ENCODE results near the gene FLII. TPM values are rescaled to one million over a fixed set of nuclear protein-coding genes. Genes with fewer than 3 reads are reported as not detected.

Gene FLII
- total and polyA plus RNA-seq, 2 of the 13 experiments (the other 11 are each of a cell fraction or from before 2014, with no cell fraction given), result 130 to 303 TPM

DNA sequence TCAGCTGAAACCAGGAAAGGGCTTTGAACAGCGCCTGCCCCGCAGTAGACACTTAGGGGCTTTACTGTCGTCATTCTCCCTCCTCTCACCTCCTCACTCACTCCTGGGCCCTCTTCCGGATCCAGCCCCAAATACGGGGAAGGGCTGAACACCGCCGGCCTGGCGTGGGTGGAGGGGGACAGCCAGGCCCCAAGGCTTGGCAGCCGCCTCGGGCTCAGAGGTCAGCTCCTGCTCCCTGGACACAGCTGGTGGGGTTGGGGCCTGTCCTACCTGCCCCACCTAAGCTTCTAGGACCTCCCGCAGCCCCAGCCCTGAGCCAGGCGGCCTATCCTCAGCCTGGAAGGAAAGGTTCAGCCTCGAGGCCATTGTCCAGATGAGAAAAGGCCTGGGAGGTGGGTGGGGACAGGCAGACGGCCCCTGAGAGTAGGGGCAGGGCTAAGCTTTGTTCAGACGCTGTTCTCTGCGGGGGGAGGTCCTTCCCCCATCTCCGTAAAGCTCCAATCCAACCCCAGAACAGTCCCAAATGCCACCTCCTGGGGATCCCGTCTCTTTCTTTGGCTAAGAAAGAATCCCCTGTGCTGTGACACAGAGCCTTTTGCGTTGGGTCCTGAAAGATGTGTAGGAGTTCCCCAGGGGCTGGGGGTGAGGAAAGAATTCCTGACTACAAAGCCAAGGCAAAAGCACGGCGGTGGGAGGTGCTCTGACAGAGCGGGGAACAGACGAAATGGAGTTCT is 34.0 kb downstream of the FLII start (continued):
- TF ChIP-seq, protein P1, sequence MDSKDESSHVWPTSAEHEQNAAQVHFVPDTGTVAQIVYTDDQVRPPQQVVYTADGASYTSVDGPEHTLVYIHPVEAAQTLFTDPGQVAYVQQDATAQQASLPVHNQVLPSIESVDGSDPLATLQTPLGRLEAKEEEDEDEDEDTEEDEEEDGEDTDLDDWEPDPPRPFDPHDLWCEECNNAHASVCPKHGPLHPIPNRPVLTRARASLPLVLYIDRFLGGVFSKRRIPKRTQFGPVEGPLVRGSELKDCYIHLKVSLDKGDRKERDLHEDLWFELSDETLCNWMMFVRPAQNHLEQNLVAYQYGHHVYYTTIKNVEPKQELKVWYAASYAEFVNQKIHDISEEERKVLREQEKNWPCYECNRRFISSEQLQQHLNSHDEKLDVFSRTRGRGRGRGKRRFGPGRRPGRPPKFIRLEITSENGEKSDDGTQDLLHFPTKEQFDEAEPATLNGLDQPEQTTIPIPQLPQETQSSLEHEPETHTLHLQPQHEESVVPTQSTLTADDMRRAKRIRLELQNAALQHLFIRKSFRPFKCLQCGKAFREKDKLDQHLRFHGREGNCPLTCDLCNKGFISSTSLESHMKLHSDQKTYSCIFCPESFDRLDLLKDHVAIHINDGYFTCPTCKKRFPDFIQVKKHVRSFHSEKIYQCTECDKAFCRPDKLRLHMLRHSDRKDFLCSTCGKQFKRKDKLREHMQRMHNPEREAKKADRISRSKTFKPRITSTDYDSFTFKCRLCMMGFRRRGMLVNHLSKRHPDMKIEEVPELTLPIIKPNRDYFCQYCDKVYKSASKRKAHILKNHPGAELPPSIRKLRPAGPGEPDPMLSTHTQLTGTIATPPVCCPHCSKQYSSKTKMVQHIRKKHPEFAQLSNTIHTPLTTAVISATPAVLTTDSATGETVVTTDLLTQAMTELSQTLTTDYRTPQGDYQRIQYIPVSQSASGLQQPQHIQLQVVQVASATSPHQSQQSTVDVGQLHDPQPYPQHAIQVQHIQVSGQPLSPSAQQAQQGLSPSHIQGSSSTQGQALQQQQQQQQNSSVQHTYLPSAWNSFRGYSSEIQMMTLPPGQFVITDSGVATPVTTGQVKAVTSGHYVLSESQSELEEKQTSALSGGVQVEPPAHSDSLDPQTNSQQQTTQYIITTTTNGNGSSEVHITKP (CRISPR knock-in tag; IDR thresholded peaks at IDR 0.05; ENCODE audit: low read depth), result no peak
- TF ChIP-seq, protein P2, sequence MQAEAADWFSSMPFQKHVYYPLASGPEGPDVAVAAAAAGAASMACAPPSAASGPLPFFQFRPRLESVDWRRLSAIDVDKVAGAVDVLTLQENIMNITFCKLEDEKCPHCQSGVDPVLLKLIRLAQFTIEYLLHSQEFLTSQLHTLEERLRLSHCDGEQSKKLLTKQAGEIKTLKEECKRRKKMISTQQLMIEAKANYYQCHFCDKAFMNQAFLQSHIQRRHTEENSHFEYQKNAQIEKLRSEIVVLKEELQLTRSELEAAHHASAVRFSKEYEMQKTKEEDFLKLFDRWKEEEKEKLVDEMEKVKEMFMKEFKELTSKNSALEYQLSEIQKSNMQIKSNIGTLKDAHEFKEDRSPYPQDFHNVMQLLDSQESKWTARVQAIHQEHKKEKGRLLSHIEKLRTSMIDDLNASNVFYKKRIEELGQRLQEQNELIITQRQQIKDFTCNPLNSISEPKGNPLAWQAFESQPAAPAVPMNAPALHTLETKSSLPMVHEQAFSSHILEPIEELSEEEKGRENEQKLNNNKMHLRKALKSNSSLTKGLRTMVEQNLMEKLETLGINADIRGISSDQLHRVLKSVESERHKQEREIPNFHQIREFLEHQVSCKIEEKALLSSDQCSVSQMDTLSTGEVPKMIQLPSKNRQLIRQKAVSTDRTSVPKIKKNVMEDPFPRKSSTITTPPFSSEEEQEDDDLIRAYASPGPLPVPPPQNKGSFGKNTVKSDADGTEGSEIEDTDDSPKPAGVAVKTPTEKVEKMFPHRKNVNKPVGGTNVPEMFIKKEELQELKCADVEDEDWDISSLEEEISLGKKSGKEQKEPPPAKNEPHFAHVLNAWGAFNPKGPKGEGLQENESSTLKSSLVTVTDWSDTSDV (CRISPR knock-in tag; IDR thresholded peaks at IDR 0.05), result no peak
- TF ChIP-seq HMGA1 (CRISPR knock-in tag; conservative IDR thresholded peaks at IDR 0.05), result no peak
- no peak; the same call in 1 of the 2 replicates for TF ChIP-seq CBX5 (CRISPR knock-in tag; IDR thresholded peaks at IDR 0.05; ENCODE audit: borderline replicate concordance)
- TF ChIP-seq, protein P3, sequence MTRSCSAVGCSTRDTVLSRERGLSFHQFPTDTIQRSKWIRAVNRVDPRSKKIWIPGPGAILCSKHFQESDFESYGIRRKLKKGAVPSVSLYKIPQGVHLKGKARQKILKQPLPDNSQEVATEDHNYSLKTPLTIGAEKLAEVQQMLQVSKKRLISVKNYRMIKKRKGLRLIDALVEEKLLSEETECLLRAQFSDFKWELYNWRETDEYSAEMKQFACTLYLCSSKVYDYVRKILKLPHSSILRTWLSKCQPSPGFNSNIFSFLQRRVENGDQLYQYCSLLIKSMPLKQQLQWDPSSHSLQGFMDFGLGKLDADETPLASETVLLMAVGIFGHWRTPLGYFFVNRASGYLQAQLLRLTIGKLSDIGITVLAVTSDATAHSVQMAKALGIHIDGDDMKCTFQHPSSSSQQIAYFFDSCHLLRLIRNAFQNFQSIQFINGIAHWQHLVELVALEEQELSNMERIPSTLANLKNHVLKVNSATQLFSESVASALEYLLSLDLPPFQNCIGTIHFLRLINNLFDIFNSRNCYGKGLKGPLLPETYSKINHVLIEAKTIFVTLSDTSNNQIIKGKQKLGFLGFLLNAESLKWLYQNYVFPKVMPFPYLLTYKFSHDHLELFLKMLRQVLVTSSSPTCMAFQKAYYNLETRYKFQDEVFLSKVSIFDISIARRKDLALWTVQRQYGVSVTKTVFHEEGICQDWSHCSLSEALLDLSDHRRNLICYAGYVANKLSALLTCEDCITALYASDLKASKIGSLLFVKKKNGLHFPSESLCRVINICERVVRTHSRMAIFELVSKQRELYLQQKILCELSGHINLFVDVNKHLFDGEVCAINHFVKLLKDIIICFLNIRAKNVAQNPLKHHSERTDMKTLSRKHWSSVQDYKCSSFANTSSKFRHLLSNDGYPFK (CRISPR knock-in tag; IDR thresholded peaks at IDR 0.05; ENCODE audit: borderline replicate concordance), result no peak
- TF ChIP-seq KLF6 (CRISPR knock-in tag; IDR thresholded peaks at IDR 0.05), result peak; percentile 55; the same call in 1 of the 2 replicates
- TF ChIP-seq ZFP82 (CRISPR knock-in tag; IDR thresholded peaks at IDR 0.05; ENCODE audit: borderline replicate concordance), result no peak
- TF ChIP-seq, protein P4, sequence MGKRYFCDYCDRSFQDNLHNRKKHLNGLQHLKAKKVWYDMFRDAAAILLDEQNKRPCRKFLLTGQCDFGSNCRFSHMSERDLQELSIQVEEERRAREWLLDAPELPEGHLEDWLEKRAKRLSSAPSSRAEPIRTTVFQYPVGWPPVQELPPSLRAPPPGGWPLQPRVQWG (CRISPR knock-in tag; IDR thresholded peaks at IDR 0.05; ENCODE audit: borderline replicate concordance, low read depth), result no peak
- no peak for TF ChIP-seq ZNF674 (CRISPR knock-in tag; IDR thresholded peaks at IDR 0.05; ENCODE audit: low read depth)
- TF ChIP-seq FLYWCH1 (CRISPR knock-in tag; IDR thresholded peaks at IDR 0.05), result no peak
- TF ChIP-seq IRX3 (CRISPR knock-in tag; IDR thresholded peaks at IDR 0.05; ENCODE audit: borderline replicate concordance, low read depth), result no peak
- TF ChIP-seq NFYC (CRISPR knock-in tag; IDR thresholded peaks at IDR 0.05), result no peak
- no peak for TF ChIP-seq ZNF484 (CRISPR knock-in tag; IDR thresholded peaks at IDR 0.05; ENCODE audit: borderline replicate concordance, low read depth)
- TF ChIP-seq ARNT (IDR thresholded peaks at IDR 0.05), result no peak
- TF ChIP-seq ZNF232 (CRISPR knock-in tag; IDR thresholded peaks at IDR 0.05; ENCODE audit: borderline replicate concordance), result 0 out of 2 replicates have a peak, but pooled peaks have one; percentile 56
- TF ChIP-seq, protein P5, sequence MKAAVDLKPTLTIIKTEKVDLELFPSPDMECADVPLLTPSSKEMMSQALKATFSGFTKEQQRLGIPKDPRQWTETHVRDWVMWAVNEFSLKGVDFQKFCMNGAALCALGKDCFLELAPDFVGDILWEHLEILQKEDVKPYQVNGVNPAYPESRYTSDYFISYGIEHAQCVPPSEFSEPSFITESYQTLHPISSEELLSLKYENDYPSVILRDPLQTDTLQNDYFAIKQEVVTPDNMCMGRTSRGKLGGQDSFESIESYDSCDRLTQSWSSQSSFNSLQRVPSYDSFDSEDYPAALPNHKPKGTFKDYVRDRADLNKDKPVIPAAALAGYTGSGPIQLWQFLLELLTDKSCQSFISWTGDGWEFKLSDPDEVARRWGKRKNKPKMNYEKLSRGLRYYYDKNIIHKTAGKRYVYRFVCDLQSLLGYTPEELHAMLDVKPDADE (CRISPR knock-in tag; IDR thresholded peaks at IDR 0.05), result no peak

All from HepG2 (cell line).